ENCODE measurements around the gene REV3L. TPM values are rescaled to one million over a fixed set of nuclear protein-coding genes. Genes with fewer than 3 reads are reported as not detected.

Gene REV3L
- polyA plus RNA-seq, 2 donors, result 5.2 to 6.0 TPM

DNA sequence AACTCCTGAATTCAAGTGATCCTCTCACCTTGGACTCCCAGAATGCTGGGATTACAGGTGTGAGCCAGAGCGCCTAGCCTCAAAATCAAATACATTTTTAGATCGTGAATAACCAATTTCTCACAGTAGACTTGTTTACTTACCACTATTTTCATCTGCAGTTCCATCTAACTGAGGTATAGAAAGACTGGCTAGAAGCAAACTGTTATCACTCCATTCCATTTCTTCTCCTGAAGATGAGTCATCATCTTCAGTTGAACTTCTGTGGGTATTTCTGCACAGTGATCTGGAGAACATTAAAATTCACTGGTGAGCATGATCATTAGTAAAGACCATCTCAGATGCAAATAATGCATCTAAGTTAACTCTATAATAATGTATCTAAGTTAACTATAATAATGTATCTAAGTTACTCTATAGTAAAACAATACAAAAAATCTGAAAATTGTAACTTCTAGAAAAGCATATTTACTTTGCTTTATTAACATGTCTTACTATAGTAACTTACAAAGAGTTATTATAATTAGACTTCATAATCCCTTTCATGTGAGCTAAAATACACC lies 105.4 kb downstream of the REV3L start:
- Histone ChIP-seq H3K9me3 (ENCODE audit: control insufficient read depth in 2 of 2, insufficient read depth in 1 of 2, low read depth in 1 of 2, low read length in 1 of 2) (no peaks in the 10 kb centered on the region), H3K27ac (ENCODE audit: low read depth in 2 of 2, low read length in 1 of 2) (no peak overlapping the region), H3K27me3 (ENCODE audit: control insufficient read depth in 1 of 2, insufficient read depth in 2 of 2, low read length in 2 of 2) (no peaks in the 10 kb centered on the region), H3K4me1 (ENCODE audit: control insufficient read depth in 2 of 2, insufficient read depth in 2 of 2, low read length in 1 of 2) (no peaks in the 10 kb centered on the region), H3K36me3 (ENCODE audit: control insufficient read depth in 2 of 2, insufficient read depth in 2 of 2, low read length in 1 of 2) (peaks cover 4 to 7% of the 10 kb centered on the region in 2 donors), H3K4me3 (ENCODE audit: low read depth in 1 of 2, low read length in 2 of 2) (no peak overlapping the region)
- 94 to 96% methylated on average over 2 of the region's 2 CpGs for WGBS, 2 donors

DNA sequence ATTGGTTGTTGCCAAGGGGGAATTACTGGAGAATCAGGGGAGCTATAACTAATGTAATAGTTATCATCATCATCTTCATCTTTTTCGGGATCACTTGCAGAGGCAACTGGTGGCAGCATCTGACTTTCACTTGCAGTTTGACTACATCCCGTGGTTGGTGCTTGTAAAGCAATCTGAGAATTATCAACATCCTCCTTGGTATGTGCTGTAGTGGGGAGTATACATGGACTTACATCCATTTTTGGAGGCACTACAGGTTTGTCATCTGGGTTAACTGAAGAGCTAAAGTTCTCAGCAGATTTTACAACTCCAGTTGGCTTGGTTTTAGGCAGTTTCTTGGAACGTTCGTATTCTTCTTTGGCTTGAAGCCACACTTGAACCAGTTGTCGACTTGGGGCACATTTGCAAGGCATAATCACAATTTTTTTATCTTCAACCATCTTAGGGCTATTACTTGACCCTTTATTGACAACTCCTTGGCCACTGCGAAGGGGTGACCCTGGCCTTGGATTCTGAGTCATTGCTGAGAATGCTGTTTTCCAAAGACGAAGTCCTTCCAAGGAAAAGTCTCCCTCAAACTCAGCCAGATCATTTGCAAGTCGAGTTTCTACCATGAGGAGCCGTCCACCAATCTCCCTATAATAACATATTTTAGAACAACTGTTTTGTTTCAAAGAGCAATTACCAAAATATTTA lies 115.5 kb downstream of the REV3L start:
- no peaks in the 10 kb centered on the region for H3K9me3 ChIP-seq (ENCODE audit: control insufficient read depth in 2 of 2, insufficient read depth in 1 of 2, low read depth in 1 of 2, low read length in 1 of 2)
- H3K4me1 ChIP-seq (ENCODE audit: control insufficient read depth in 2 of 2, insufficient read depth in 2 of 2, low read length in 1 of 2), result no peaks in the 10 kb centered on the region
- H3K27me3 ChIP-seq (ENCODE audit: control insufficient read depth in 1 of 2, insufficient read depth in 2 of 2, low read length in 2 of 2), result no peaks in the 10 kb centered on the region
- no peaks in the 10 kb centered on the region for H3K36me3 ChIP-seq (ENCODE audit: control insufficient read depth in 2 of 2, insufficient read depth in 2 of 2, low read length in 1 of 2)
- H3K4me3 ChIP-seq (ENCODE audit: low read depth in 1 of 2, low read length in 2 of 2), result no peak overlapping the region
- 71 to 76% methylated on average over 9 of the region's 9 CpGs for WGBS, 2 donors
- H3K27ac ChIP-seq (ENCODE audit: low read depth in 2 of 2, low read length in 1 of 2), result no peak overlapping the region

GRCh38 chr6:111361648-111362047 lies 121.4 kb downstream of the REV3L start:
- Histone ChIP-seq H3K27ac (ENCODE audit: low read depth in 2 of 2, low read length in 1 of 2) (no peak overlapping the region), H3K4me1 (ENCODE audit: control insufficient read depth in 2 of 2, insufficient read depth in 2 of 2, low read length in 1 of 2) (no peaks in the 10 kb centered on the region)
- 61 to 65% methylated on average over 5 of the region's 5 CpGs for WGBS, 2 donors

GRCh38 chr6:111358454-111358853 lies 124.6 kb downstream of the REV3L start:
- H3K4me3 ChIP-seq (ENCODE audit: low read depth in 1 of 2, low read length in 2 of 2), result no peak overlapping the region
- no peaks in the 10 kb centered on the region for H3K27me3 ChIP-seq (ENCODE audit: control insufficient read depth in 1 of 2, insufficient read depth in 2 of 2, low read length in 2 of 2)
- WGBS, 2 donors, result 68 to 90% methylated on average over 1 of the region's 1 CpG
- no peaks in the 10 kb centered on the region for H3K9me3 ChIP-seq (ENCODE audit: control insufficient read depth in 2 of 2, insufficient read depth in 1 of 2, low read depth in 1 of 2, low read length in 1 of 2)
- H3K4me1 ChIP-seq (ENCODE audit: control insufficient read depth in 2 of 2, insufficient read depth in 2 of 2, low read length in 1 of 2), result no peaks in the 10 kb centered on the region
- H3K36me3 ChIP-seq (ENCODE audit: control insufficient read depth in 2 of 2, insufficient read depth in 2 of 2, low read length in 1 of 2), result no peaks in the 10 kb centered on the region
- H3K27ac ChIP-seq (ENCODE audit: low read depth in 2 of 2, low read length in 1 of 2), result no peak overlapping the region

More at GRCh38 chr6:111361648-111362047, 121.4 kb downstream of the REV3L start:
- Histone ChIP-seq H3K4me3 (ENCODE audit: low read depth in 1 of 2, low read length in 2 of 2) (no peak overlapping the region), H3K9me3 (ENCODE audit: control insufficient read depth in 2 of 2, insufficient read depth in 1 of 2, low read depth in 1 of 2, low read length in 1 of 2) (no peaks in the 10 kb centered on the region), H3K27me3 (ENCODE audit: control insufficient read depth in 1 of 2, insufficient read depth in 2 of 2, low read length in 2 of 2) (no peaks in the 10 kb centered on the region), H3K36me3 (ENCODE audit: control insufficient read depth in 2 of 2, insufficient read depth in 2 of 2, low read length in 1 of 2) (no peaks in the 10 kb centered on the region)

DNA sequence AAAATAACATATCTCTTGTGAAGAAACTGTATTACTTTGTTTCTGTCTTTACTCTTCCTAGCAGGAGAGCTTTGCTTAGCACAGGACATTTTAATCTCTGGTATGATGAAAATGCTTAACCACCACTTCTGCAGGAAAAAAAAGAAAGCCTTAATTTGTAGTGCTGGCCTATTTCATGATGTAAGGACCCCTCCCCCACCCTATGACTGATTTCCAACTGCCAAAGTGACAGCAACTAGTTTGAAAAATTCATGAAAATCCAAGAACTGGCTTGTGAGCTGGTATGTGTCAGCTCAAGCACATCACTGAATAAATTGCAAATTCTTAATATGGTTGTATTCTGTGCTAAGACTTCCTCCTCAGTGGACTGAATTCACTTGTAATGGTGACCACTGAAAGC lies 125.3 kb downstream of the REV3L start:
- Histone ChIP-seq H3K27me3 (ENCODE audit: control insufficient read depth in 1 of 2, insufficient read depth in 2 of 2, low read length in 2 of 2) (no peaks in the 10 kb centered on the region), H3K27ac (ENCODE audit: low read depth in 2 of 2, low read length in 1 of 2) (no peak overlapping the region), H3K4me3 (ENCODE audit: low read depth in 1 of 2, low read length in 2 of 2) (no peak overlapping the region), H3K4me1 (ENCODE audit: control insufficient read depth in 2 of 2, insufficient read depth in 2 of 2, low read length in 1 of 2) (no peaks in the 10 kb centered on the region), H3K36me3 (ENCODE audit: control insufficient read depth in 2 of 2, insufficient read depth in 2 of 2, low read length in 1 of 2) (no peaks in the 10 kb centered on the region), H3K9me3 (ENCODE audit: control insufficient read depth in 2 of 2, insufficient read depth in 1 of 2, low read depth in 1 of 2, low read length in 1 of 2) (no peaks in the 10 kb centered on the region)

- Histone ChIP-seq H3K36me3 (ENCODE audit: control insufficient read depth in 2 of 2, insufficient read depth in 2 of 2, low read length in 1 of 2) (no peaks in the 10 kb centered on the region), H3K27ac (ENCODE audit: low read depth in 2 of 2, low read length in 1 of 2) (no peak overlapping the region), H3K4me1 (ENCODE audit: control insufficient read depth in 2 of 2, insufficient read depth in 2 of 2, low read length in 1 of 2) (no peaks in the 10 kb centered on the region)
These were observed 126.5 kb downstream of the REV3L start for GRCh38 chr6:111356551-111356950.

DNA sequence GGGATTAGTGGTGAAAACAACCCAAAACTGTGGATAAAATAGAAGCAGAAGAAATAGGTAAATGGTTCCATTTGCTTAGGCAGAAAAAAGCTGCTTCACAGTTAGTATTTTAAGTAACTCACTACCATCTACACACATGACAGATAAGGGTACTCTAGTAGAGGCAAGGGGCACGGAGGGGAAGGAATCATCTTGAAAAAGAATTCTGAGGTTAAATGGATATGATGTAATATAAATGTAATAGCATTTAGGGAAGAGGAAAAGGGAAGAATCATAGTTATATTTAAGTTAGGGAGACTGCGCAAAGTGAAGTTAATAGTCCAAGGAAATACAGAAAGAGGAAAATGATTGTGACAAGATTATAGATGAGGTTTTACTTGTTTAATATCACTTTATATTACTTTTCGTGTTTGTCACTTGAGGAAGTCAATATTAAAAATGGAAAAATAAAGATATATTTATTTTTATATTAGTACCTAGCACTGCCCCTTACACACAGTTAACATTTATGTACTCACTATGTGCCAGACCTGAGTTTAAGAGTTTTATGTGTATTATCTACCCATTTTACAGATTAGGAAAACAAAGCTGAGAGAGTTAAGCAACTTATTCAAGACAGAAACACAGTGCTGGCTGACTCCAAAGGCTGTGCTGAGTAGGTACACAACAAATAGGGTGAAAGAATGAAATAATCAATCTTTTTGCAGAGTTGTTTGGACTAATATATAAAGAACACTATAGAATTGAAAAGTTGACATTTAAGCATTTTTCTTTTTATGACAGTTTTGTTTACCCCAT lies 128.1 kb downstream of the REV3L start:
- H3K36me3 ChIP-seq (ENCODE audit: control insufficient read depth in 2 of 2, insufficient read depth in 2 of 2, low read length in 1 of 2), result no peaks in the 10 kb centered on the region
- WGBS, 2 donors, result 91 to 92% methylated on average over 3 of the region's 3 CpGs
- no peaks in the 10 kb centered on the region for H3K4me1 ChIP-seq (ENCODE audit: control insufficient read depth in 2 of 2, insufficient read depth in 2 of 2, low read length in 1 of 2)
- H3K27me3 ChIP-seq (ENCODE audit: control insufficient read depth in 1 of 2, insufficient read depth in 2 of 2, low read length in 2 of 2), result no peaks in the 10 kb centered on the region
- H3K4me3 ChIP-seq (ENCODE audit: low read depth in 1 of 2, low read length in 2 of 2), result no peak overlapping the region
- no peak overlapping the region for H3K27ac ChIP-seq (ENCODE audit: low read depth in 2 of 2, low read length in 1 of 2)
- H3K9me3 ChIP-seq (ENCODE audit: control insufficient read depth in 2 of 2, insufficient read depth in 1 of 2, low read depth in 1 of 2, low read length in 1 of 2), result no peaks in the 10 kb centered on the region

More at GRCh38 chr6:111356551-111356950, 126.5 kb downstream of the REV3L start:
- Histone ChIP-seq H3K27me3 (ENCODE audit: control insufficient read depth in 1 of 2, insufficient read depth in 2 of 2, low read length in 2 of 2) (no peaks in the 10 kb centered on the region), H3K4me3 (ENCODE audit: low read depth in 1 of 2, low read length in 2 of 2) (no peak overlapping the region), H3K9me3 (ENCODE audit: control insufficient read depth in 2 of 2, insufficient read depth in 1 of 2, low read depth in 1 of 2, low read length in 1 of 2) (no peaks in the 10 kb centered on the region)
- 94 to 97% methylated on average over 1 of the region's 1 CpG for WGBS, 2 donors

- H3K4me3 ChIP-seq (ENCODE audit: low read depth in 1 of 2, low read length in 2 of 2), result no peak overlapping the region
- H3K36me3 ChIP-seq (ENCODE audit: control insufficient read depth in 2 of 2, insufficient read depth in 2 of 2, low read length in 1 of 2), result no peaks in the 10 kb centered on the region
- 82 to 85% methylated on average over 5 of the region's 5 CpGs for WGBS, 2 donors
- no peak overlapping the region for H3K27ac ChIP-seq (ENCODE audit: low read depth in 2 of 2, low read length in 1 of 2)
- no peaks in the 10 kb centered on the region for H3K9me3 ChIP-seq (ENCODE audit: control insufficient read depth in 2 of 2, insufficient read depth in 1 of 2, low read depth in 1 of 2, low read length in 1 of 2)
- no peaks in the 10 kb centered on the region for H3K4me1 ChIP-seq (ENCODE audit: control insufficient read depth in 2 of 2, insufficient read depth in 2 of 2, low read length in 1 of 2)
- H3K27me3 ChIP-seq (ENCODE audit: control insufficient read depth in 1 of 2, insufficient read depth in 2 of 2, low read length in 2 of 2), result no peaks in the 10 kb centered on the region
These were observed 129.0 kb downstream of the REV3L start for GRCh38 chr6:111353912-111354462.

GRCh38 chr6:111347589-111347988 lies 135.4 kb downstream of the REV3L start:
- 82 to 90% methylated on average over 3 of the region's 3 CpGs for WGBS, 2 donors
- no peak overlapping the region for H3K27ac ChIP-seq (ENCODE audit: low read depth in 2 of 2, low read length in 1 of 2)
- H3K27me3 ChIP-seq (ENCODE audit: control insufficient read depth in 1 of 2, insufficient read depth in 2 of 2, low read length in 2 of 2), result no peaks in the 10 kb centered on the region
- no peak overlapping the region for H3K4me3 ChIP-seq (ENCODE audit: low read depth in 1 of 2, low read length in 2 of 2)
- H3K4me1 ChIP-seq (ENCODE audit: control insufficient read depth in 2 of 2, insufficient read depth in 2 of 2, low read length in 1 of 2), result no peaks in the 10 kb centered on the region
- H3K9me3 ChIP-seq (ENCODE audit: control insufficient read depth in 2 of 2, insufficient read depth in 1 of 2, low read depth in 1 of 2, low read length in 1 of 2), result no peaks in the 10 kb centered on the region
- peaks cover 0 to 3% of the 10 kb centered on the region in 2 donors for H3K36me3 ChIP-seq (ENCODE audit: control insufficient read depth in 2 of 2, insufficient read depth in 2 of 2, low read length in 1 of 2)

Measured in esophagus (tissue), 2 donors.